ENCODE data around the gene RPS6KA2. TPM values are rescaled to one million over a fixed set of nuclear protein-coding genes. Genes with fewer than 3 reads are reported as not detected.

RPS6KA2 gene
- total RNA-seq, 1 donor from 2014 or later, result 37.5 TPM

DNA sequence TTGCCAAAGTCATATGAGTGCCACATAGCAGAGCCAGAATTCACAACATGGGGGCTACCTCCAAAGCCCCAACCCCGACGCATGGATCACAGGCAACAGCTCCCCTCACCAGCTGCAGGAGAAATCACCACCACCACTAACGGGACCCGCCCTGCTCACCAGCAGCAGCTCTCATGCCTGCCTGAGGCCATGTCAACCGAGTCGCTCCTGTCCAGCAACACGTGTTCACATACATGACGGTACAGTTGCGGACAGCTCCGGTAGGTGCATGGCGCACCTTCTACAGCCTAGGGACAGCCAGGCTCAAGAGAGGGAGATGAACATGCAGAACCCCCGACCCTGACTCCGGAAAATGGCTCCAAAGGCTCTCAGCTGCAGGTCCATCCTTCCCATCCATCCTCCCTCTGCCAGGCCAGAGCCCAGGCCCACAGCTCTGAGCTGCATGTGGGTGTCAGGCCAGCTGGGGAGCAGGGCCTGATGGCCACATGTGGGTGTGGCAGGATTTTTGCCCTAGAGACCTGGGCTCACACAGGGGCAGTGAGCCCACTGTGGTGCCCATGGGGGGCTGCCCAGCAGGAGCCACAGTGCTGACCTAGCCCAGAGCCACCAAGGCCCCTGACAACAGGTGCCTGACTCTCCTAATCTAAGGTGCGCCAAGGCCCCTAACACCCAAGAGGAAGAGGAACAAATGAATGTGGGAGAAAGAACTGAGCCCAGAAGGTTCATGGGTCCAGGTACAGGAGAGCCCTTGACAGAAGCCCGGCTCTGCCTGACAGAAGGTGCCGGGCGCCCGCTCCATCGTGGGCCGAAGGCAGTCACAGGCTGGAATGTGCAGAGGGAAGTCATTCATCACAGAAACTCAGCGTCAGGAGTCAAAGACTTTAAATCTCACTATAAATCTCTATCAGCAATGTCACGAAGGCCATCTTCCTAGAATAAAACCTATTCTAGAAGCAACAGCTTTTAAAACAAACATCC is 10.5 kb downstream of the RPS6KA2 start:
- Mint-ChIP-seq H3K4me1 (ENCODE audit: low read depth) (peaks cover 7% of the 10 kb centered on the region), H3K36me3 (ENCODE audit: insufficient read depth) (peaks cover 12% of the 10 kb centered on the region), H3K9me3 (ENCODE audit: low read depth) (no peaks in the 10 kb centered on the region), H3K4me3 (ENCODE audit: low read depth) (no peak overlapping the region), H3K27ac (no peak overlapping the region), H3K27me3 (no peaks in the 10 kb centered on the region)
- no peak for DNase-seq (ENCODE audit: low spot score, unreplicated experiment)
- TF ChIP-seq, protein P1, sequence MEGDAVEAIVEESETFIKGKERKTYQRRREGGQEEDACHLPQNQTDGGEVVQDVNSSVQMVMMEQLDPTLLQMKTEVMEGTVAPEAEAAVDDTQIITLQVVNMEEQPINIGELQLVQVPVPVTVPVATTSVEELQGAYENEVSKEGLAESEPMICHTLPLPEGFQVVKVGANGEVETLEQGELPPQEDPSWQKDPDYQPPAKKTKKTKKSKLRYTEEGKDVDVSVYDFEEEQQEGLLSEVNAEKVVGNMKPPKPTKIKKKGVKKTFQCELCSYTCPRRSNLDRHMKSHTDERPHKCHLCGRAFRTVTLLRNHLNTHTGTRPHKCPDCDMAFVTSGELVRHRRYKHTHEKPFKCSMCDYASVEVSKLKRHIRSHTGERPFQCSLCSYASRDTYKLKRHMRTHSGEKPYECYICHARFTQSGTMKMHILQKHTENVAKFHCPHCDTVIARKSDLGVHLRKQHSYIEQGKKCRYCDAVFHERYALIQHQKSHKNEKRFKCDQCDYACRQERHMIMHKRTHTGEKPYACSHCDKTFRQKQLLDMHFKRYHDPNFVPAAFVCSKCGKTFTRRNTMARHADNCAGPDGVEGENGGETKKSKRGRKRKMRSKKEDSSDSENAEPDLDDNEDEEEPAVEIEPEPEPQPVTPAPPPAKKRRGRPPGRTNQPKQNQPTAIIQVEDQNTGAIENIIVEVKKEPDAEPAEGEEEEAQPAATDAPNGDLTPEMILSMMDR (IDR thresholded peaks at IDR 0.05; ENCODE audit: unreplicated experiment), result no peak

DNA sequence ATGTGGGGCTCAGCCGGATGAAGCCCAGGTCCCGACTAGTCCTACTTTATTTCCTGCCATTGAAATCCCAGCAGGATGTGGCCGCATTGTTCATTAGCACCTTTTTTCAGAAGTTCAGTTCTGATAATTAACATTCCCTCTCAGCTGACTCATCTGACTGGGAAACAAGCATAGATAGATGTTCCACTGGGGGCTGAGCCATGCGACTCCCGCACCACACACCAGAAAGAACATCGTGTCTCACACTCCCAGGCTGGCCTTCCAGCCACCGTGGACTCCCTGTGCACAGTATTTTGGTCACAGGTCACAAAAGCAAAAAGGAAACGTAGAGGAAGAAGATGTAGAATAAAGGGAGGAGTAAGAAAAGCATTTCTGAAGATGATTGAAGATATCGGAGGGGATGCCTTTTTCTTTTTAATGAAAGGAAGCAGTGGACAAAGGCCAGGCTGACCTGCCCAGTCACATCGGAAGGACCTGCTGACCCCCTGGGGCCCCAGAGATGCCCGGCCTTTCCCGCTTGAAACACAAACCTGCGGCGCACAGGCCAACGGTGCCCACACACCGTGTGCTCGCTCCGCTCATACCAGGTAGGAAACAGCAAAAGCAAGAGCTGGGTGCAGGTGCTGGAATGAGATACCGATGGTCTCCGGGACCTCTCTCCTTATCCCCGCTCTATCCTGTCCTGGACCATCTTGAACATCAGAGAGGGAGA is 11.8 kb downstream of the RPS6KA2 start:
- H3K36me3 Mint-ChIP-seq (ENCODE audit: insufficient read depth), result peaks cover 12% of the 10 kb centered on the region
- no peaks in the 10 kb centered on the region for H3K9me3 Mint-ChIP-seq (ENCODE audit: low read depth)
- no peak overlapping the region for H3K27ac Mint-ChIP-seq
- no peak overlapping the region for H3K4me3 Mint-ChIP-seq (ENCODE audit: low read depth)
- peaks cover 7% of the 10 kb centered on the region for H3K4me1 Mint-ChIP-seq (ENCODE audit: low read depth)
- no peak for DNase-seq (ENCODE audit: low spot score, unreplicated experiment)
- no peaks in the 10 kb centered on the region for H3K27me3 Mint-ChIP-seq
- TF ChIP-seq, protein P1 (IDR thresholded peaks at IDR 0.05; ENCODE audit: unreplicated experiment), result no peak

DNA sequence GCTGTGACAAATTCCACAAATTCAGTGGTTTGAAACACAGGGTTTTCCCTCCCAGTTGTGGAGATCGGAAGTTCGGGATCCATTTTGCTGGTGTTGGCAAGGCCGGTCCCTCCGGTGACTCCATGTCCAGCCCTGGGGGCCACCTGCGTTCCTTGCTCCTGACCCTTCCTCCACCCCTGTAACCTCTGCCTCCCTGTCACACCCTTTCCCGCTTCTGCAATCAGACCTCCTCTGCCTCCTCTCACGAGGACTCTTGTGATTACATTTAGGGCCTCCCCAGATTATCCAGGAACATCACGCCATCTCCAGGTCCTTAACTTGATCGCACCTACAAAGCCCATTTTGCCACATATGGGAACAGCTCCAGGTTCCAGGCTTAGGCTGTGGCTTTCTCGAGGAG is 12.5 kb downstream of the RPS6KA2 start:
- H3K27ac Mint-ChIP-seq, result peak overlapping the region; percentile 35
- DNase-seq (ENCODE audit: low spot score, unreplicated experiment), result no peak
- no peak overlapping the region for H3K4me3 Mint-ChIP-seq (ENCODE audit: low read depth)
- no peaks in the 10 kb centered on the region for H3K27me3 Mint-ChIP-seq
- H3K4me1 Mint-ChIP-seq (ENCODE audit: low read depth), result peaks cover 7% of the 10 kb centered on the region
- H3K9me3 Mint-ChIP-seq (ENCODE audit: low read depth), result no peaks in the 10 kb centered on the region
- H3K36me3 Mint-ChIP-seq (ENCODE audit: insufficient read depth), result peaks cover 12% of the 10 kb centered on the region
- TF ChIP-seq, protein P1 (IDR thresholded peaks at IDR 0.05; ENCODE audit: unreplicated experiment), result no peak

DNA sequence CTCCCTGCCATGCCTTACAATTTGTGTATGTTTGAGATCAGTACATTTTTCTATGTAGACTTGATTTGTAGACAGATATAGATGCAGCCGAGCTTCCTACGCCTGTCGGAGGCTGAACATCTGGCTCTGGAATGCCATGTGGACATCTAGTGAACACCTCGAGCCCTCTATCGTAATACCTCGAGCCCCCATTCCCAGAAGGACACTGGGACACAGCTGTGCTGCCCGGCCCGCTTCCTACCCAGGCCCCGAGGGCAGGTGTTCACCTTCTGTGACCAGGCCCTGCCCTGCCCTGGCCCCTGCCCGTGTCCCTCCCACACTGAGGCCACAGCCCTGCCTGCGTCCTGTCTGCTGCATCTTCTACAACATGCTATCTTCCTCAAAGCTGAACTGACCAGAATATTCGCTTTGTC is 12.9 kb downstream of the RPS6KA2 start:
- Mint-ChIP-seq H3K4me3 (ENCODE audit: low read depth) (no peak overlapping the region), H3K4me1 (ENCODE audit: low read depth) (peaks cover 7% of the 10 kb centered on the region), H3K27me3 (no peaks in the 10 kb centered on the region), H3K36me3 (ENCODE audit: insufficient read depth) (peaks cover 13% of the 10 kb centered on the region), H3K9me3 (ENCODE audit: low read depth) (no peaks in the 10 kb centered on the region), H3K27ac (peak overlapping the region; percentile 35)
- no peak for DNase-seq (ENCODE audit: low spot score, unreplicated experiment)
- TF ChIP-seq, protein P1 (IDR thresholded peaks at IDR 0.05; ENCODE audit: unreplicated experiment), result no peak

DNA sequence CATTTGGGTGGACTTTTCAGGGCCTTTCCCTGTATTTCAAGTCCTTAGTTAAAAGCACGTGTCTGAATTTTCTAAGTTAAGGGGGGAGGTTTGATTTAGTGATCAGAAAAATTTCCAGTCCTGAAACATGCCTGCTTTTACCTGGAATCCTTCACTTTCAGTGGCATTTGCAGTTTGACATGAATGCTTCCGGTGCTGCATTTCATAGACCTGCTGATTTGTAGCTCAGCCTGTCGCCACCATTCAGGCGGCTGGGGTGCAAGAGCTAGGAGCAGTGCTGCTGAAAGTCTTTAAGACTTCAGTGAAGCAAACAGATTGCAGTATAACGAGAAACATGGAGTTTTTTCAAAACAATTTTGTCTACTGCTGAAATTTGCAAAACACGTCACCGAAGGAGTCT is 14.0 kb downstream of the RPS6KA2 start:
- peaks cover 6% of the 10 kb centered on the region for H3K36me3 Mint-ChIP-seq (ENCODE audit: insufficient read depth)
- peaks cover 7% of the 10 kb centered on the region for H3K4me1 Mint-ChIP-seq (ENCODE audit: low read depth)
- no peaks in the 10 kb centered on the region for H3K9me3 Mint-ChIP-seq (ENCODE audit: low read depth)
- H3K4me3 Mint-ChIP-seq (ENCODE audit: low read depth), result no peak overlapping the region
- H3K27ac Mint-ChIP-seq, result no peak overlapping the region
- DNase-seq (ENCODE audit: low spot score, unreplicated experiment), result no peak
- TF ChIP-seq, protein P1 (IDR thresholded peaks at IDR 0.05; ENCODE audit: unreplicated experiment), result no peak
- no peaks in the 10 kb centered on the region for H3K27me3 Mint-ChIP-seq
